HG03442 (cell line): ENCODE results near the gene SCRN3.
"Not testable (repeated sequence)": the region's sequence is repeated elsewhere in the genome, so short reads cannot be mapped to it uniquely, and the experiment has no call there.

Experiments
- ATAC-seq: cut with Tn5 transposase; IDR thresholded peaks from one replicate; pipeline ENCODE4 v1.9.1; 2021; ENCODE audit warnings: mild to moderate bottlenecking, moderate library complexity; ENCODE audit not compliant: unreplicated experiment

Gene SCRN3

DNA sequence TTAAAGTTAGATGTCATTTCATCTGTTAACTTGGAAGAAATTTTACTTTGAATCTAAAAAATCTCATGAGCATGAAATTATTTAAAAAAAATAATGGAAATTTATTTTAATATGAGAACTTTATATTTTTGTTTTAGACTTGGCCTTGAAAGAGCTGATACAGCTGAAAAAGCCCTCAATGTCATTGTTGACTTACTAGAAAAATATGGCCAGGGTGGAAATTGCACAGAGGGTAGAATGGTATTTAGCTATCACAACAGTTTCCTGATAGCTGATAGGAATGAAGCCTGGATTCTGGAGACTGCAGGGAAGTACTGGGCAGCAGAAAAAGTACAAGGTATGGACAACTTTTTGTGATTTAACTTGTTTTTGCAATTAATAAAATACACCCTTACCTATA, 5.3 kb downstream of the SCRN3 start:
- no peak for ATAC-seq

DNA sequence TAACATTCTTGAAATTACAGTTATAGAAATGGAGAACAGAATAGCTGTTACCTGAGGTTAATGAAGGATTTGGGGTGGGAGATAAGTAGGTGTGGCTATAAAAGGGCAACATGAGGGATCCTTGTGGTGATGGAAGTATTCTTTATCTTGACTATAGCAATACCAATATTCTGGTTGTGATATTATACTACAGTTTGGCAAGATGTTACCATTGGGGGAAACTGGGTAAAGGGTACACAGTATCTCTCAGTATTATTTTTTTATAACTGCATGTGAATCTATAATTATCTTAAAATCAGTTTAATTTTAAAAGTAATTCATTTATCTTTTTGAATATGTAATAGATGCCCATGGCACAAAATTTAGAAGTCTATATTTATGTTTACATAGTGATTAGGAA, 8.1 kb downstream of the SCRN3 start:
- no peak for ATAC-seq

DNA sequence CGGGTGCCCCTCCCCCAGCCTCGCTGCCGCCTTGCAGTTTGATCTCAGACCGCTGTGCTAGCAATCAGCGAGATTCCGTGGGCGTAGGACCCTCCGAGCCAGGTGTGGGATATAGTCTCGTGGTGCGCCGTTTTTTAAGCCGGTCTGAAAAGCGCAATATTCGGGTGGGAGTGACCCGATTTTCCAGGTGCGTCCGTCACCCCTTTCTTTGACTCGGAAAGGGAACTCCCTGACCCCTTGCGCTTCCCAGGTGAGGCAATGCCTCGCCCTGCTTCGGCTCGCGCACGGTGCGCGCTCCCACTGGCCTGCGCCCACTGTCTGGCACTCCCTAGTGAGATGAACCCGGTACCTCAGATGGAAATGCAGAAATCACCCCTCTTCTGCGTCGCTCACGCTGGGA, 14.5 kb downstream of the SCRN3 start:
- ATAC-seq: not testable (repeated sequence)

DNA sequence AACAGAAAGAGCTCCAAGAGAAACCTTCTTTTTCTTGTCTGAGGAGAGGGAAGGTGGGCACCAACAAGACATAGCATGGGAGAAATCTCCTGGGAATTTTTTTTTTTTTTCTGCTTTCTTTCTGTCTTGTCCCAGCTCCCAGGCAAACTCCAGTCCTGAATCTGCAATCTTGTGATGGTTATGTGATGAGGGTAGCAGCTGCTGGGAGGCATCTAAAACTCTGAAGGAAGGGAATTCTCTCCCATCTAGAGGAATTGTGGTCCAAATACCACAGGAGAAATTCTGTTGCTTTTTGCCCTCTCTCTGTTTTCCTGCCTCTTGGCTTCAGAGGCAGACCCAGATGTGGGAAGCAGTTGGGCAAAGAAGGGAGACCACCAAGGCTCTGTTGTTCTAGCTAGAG, 16.7 kb downstream of the SCRN3 start:
- no peak for ATAC-seq

DNA sequence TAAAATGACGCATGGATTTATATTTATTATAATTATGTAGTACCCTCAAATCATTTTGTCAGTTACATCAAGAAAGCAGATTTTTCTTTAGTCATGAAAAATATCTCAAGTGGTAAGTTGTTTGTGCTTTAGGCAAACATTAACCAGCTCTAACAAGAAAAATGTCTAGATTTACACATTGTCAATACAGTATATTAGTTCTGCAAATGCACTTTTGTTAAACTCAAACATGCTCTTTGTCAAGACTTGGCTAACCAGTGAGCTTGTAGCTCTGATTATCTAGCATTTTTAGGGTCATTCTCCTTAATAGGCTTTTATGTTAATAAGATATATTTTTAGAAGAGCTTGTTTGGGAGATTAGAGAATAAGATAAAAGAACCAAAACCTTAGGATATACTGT, 32.7 kb downstream of the SCRN3 start:
- no peak for ATAC-seq

DNA sequence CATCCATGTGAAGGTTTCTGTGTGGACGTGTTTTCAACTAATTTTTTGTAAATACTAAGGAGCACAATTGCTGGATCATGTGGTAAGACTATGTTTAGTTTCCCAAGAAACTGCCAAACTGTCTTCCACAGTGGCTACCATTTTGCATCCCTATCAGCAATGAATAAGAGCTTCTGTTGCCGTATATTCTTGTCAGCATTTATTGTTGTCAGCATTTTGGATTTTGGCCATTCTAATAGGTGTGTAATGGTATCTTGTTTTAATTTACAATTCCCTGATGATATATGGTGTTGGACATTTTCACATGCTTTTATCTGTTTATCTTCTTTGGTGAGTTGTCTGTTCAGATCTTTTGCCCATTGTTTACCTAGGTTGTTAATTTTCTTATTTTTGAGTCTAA, 34.5 kb downstream of the SCRN3 start:
- ATAC-seq: no peak

DNA sequence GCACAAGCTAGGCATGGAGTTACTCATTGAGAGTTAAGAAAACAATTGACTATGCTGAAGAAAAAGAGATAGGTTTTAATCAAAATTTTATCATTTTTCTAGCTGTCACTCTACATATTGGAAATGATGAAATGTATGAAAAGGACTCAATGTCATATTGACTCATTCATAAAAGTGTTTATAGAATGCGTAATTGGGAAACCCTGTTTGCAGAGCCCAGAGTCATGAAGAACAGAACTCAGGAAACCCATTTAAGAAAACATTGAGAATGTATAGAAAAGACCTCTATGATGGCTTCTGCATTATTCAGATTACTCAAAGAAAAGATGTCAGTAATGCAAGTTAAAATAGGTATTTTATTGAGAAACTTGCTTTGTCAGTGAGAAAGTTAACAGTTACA, 36.4 kb downstream of the SCRN3 start:
- ATAC-seq: no peak

DNA sequence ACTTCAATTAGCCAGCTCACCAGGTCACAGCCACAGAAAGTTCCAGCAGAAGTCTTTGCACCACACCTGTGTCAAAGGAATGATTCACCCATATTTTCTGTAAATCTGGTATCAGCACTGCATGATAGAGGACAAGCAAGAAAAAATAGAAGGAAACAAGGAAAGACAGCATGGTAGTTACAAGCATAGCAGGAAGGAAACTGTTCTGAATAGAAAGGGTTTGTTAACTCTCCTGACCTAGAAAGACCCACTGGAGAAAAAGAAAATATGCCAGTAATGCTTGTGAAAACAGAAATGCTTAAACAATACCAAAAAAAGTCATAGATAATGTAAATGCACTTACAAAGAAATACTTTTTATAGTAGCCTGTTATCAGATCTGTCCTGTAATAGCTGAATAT, 40.8 kb downstream of the SCRN3 start:
- ATAC-seq: no peak

DNA sequence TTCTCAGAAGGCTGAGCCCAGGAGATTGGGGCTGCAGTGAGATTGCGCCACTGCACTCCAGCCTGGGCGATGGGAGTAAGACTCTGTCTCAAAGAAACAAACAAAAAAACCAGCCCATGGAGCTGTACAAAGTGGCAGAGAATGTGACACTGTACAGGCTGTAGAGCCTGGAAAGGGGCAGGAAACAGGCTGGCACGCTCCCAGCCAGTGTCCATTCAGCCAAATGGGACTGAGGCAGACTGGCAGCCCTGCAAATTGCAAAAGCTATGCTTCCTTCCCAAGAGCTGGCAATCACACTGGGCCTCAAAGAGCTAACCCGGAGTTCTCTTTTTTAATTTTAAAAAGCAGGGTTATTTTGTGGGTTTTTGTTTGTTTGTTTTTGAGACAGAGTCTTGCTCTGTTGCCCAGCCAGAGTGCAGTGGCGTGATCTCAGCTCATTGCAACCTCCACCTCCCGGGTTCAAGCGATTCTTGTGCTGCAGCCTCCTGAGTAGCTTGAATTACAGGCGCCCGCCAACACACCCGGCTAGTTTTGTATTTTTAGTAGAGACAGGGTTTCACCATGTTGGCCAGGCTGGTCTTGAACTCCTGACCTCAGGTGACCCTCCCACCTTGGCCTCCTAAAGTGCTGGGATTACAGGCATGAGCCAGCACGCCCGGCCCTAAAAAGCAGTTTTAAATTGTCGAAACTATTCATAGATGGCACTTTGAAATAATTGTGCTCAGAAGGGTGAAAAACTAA, 42.8 kb downstream of the SCRN3 start:
- ATAC-seq: no peak

DNA sequence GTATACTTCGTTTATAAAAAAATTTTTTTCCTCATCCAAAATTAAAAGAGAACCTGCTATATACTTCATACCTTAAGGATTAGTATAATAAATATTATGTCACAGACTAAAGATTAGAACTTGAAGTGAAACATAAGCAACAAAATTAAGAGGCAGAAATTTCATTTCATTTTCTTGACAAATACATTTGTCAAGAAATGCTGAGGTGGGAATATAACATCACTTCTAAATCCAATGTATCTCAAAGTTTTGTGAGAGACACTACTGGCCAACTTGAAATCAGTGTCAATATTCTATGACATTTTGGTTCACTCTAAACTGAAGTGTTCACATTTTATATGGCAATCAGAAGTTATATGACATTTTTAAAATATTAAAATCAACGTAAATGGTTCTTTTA, 43.8 kb downstream of the SCRN3 start:
- no peak for ATAC-seq

DNA sequence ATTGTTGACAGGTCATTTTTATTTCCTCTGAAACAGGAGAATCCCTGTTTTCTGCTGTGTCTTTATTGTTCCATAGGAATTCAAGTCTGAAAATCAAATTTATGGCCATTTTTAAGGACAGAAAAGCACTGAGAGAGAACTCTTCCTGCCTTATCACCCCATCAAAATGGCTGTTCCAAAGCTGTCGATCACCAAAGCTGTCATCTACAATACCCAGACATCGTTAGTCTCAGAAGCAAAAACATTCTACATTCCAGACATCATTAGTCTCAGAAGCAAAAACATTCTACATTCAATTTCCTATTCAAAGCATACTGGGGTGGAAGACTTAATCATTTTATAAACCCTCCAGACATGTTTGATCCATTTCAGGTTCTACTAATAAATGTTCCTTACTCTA, 44.4 kb downstream of the SCRN3 start:
- no peak for ATAC-seq

DNA sequence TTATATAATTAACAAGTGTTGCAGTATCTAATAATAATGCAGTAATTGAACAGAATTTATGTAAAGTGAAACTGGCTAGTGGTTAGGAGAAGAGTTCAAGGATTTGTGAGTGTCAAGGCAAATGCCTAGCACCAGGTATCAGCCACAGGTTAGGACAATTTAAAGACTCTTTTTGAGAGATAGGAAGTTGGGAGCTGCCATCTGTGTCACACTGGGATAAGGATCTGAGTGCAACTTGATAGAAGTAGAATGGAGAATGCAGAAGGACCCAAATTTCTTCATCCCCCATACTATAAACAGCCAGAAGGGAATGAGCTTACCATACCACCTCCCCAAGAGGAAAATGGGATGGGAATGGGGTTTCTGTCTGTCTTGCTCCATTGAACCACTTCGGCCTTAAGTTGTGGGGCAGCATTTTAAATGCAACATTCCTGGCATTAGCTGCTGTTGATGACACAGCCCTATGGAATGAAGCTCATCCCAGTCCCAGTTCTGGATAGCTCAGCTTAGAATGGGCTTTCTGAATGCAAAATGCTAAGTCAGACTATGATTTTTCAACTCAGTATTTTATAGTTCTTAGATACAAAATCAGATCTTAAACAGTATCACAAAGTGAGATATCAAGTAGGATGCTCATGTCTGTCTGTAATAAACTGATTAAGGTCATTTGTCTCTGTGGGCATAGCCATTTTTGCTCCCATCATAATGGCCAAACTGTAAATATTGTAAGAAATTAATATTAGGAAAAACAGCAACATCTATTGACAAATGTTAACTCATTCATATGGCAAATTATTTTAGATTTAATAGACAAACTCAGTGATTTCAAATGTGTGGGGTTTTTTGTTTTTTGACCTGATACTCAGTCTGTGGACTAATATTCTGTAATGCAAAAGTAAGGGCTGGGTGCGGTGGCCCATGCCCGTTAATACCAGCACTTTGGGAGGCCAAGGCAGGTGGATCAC, 47.3 kb downstream of the SCRN3 start:
- ATAC-seq: no peak

DNA sequence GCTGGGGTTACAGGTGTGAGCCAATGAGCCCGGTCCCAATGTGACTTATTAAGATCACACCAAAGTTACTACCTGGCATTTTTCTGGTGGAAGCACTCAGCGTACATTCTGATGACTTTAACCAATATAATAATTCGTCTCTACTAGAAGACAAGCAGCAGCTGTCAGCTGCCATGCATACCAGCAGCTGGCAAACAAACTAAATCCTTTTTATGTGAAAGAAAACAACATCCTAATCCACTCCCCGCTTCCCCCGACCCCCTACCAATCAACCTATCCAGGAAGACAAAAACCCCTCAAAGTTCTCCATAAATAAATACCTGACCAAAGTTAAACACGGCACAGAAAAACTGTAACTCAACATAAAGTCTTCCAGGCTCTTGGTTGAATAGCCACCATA, 49.2 kb downstream of the SCRN3 start:
- ATAC-seq: no peak

DNA sequence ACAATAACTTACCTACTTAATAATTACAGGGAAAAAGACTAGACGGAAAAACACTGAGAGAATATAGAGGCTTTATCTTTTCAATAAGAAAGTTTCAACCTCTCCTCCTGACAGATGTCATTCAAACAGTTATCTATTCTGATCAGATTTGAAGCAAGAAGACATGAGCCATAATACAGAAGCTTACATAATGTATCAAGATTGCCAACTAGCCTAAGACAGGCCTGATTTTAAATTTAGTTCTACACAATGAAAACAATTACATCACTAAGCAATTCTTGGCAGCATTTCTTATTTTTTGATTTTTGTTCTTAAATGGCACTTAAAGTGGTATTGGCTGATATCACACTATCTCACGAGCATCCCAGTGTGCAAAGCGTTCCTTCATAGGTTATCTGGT, 49.7 kb downstream of the SCRN3 start:
- no peak for ATAC-seq

DNA sequence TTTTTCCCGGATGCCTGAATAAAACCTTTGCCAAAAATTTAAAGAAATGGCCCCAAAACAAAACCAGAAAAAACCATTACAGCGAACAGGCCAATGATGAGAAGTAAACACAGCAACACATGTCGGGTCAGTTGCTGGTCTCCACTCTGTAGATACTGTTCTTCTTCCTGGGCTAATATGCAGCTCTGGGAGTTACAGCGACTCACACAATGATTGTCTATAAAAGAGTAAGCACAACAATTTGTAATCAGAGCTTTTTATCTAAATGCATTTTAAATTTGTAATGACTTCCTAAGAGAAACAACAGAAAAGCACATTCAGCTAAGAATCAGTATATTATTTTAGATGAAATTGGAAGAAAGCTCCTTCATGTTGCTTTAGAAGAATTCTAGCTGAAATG, 51.0 kb downstream of the SCRN3 start:
- ATAC-seq: no peak

DNA sequence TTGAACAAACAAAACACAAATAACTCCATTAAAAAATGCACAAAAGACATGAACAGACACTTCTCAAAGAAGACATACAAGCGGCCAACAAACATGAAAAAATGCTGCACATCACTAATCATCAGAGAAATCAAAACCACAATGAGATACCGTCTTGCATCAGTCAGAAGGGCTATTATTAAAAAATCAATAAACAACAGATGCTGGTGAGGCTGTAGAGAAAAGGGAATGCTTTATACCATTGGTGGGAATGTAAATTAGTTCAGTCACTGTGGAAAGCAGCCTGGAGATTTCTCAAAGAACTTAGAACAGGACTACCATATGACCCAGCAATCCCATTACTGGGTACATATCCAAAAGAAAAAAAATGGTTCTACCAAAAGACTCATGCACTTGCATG, 53.5 kb downstream of the SCRN3 start:
- no peak for ATAC-seq

DNA sequence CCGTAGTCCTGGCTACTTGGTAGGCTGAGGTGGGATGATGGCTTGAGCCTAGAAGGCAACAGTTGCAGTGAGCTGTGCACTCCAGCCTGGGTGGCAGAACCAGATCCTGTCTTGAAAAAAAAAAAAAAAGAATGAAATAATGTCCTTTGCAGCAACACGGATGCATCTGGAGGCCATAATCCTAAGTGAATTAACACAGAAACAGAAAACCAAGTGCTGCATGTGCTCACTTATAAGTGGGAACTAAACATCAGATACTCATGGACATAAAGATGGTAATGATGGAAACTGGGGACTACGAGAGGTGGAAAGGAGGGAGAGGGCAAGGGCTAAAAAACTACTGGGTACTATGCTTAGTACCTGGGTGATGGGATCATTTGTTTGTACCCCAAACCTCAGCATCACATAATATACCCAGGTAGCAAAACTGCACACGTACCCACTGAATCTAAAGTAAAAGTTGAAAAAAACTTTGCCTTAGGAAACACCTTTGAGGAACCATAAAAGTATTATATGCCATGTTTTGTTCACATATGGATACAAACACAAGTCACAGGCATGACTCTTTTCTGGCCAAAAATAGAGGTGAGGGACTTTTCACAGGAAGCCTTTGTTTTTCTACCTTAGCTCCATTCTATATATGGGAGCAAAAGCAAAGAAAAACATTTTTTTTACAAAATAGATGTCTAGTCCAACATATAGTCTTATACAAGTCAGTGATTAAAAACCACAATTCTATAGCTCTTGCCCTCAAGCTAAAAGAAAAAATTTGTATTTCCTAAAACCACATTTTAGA, 54.7 kb downstream of the SCRN3 start:
- no peak for ATAC-seq

DNA sequence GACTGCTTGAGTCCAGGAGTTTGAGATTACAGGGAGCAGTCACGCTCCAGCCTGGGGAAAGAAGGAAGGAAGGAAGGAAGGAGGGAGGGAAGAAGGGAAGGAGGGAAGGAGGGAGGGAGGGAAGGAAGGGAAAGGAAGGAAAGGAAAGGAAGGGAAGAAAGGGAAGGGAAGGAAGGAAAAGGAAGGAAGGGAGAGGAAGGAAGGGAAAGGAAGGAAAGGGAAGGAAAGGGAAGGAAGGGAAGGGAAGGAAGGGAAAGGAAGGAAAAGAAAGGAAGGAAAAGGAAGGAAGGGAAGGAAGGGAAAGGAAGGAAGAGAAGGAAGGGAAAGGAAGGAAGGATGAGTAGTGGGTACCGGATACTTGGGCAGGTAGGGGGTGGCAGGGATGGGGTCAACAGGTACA, 59.0 kb downstream of the SCRN3 start:
- ATAC-seq: no peak

DNA sequence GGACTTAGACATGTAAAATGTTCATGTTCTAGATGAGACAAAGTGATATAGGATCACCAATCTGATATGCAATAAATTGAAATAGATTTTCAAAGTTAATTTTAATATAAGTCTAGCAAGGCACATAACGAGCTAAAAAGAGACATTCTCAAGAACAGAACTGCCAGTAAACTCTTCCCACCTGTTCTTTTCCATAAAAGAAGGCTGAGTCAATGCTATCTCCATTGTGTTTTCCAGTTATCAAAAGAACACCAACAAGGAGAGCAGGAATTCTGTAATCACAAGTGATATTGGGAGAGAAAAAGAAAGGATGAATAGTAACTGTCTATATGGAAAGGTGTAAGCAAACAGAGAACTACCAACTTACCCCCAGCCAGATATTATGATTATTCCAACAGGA, 65.7 kb downstream of the SCRN3 start:
- no peak for ATAC-seq

DNA sequence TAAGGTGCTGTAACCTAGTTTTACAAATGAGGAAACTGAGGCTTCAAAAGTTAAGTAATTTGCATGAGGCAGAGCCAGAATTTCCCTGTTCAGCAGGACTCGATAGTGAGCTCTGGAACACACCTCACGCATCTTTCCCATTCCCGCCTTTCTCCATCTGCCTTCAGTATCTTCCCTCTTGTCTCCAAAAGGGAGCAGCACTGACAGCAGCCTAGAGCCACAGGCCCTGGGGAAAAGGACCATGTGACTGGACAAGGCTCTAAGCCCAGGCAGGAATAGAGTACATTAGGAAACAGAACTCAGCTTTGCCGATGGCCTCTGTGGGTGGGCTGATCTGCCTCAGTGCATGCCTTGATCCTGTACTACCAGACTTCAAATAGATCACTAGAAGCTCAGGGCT, 69.8 kb downstream of the SCRN3 start:
- no peak for ATAC-seq

DNA sequence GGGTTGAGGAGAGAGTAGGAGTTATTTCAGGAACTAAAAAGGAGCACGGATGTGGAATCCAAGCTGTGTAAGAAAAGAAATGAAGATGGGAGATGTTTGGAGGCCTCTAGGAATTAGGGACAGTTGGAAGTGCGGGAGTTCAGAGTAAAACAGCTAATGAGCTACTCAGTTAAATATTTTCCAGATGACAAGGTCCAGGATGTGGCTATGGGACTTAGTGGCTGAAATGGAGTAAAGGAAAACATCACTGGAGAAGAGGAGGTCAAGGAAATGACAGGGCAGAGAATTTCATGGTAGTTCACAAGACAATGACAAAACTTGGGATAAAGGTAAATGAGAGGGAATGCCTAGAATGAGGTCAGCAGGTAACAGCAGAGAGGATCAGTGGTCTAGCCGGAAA, 78.3 kb downstream of the SCRN3 start:
- no peak for ATAC-seq
